Hepatocyte (in vitro differentiated cells): ENCODE results near the gene PCDHA11. TPM values are rescaled to one million over a fixed set of nuclear protein-coding genes. Genes with fewer than 3 reads are reported as not detected.
"Not testable (repeated sequence)": the region's sequence is repeated elsewhere in the genome, so short reads cannot be mapped to it uniquely, and the experiment has no call there.

Source experiments
- DNase-seq: peaks from one replicate; pipeline ENCODE4 v3.0.0-alpha.2; 2016; ENCODE audit warnings: low spot score
- H2AFZ ChIP-seq: fragments of 200-600 bp; sonication (generic); 2 replicates; pipeline ENCODE4 v1.6.0; 2016; ENCODE audit warnings: antibody characterized with exemption, mild to moderate bottlenecking
- H3K27ac ChIP-seq: fragments of 200-600 bp; sonication (generic); 2 replicates; pipeline ENCODE4 v1.5.1; 2016; ENCODE audit warnings: mild to moderate bottlenecking
- H3K27me3 ChIP-seq: fragments of 200-600 bp; sonication (generic); 2 replicates; pipeline ENCODE4 v1.6.1; 2016
- H3K36me3 ChIP-seq: fragments of 200-600 bp; sonication (generic); replicated peaks from 2 replicates; pipeline ENCODE4 v1.5.1; 2016; ENCODE audit warnings: low read depth; ENCODE audit not compliant: insufficient read depth
- H3K4me1 ChIP-seq: fragments of 200-600 bp; sonication (generic); 2 replicates; pipeline ENCODE4 v1.5.1; 2016; ENCODE audit warnings: mild to moderate bottlenecking, moderate library complexity; ENCODE audit not compliant: insufficient read depth
- H3K4me2 ChIP-seq: fragments of 200-600 bp; sonication (generic); 2 replicates; pipeline ENCODE4 v1.6.0; 2016
- H3K4me3 ChIP-seq: fragments of 200-600 bp; sonication (generic); 2 replicates; pipeline ENCODE4 v1.5.1; 2016; ENCODE audit warnings: mild to moderate bottlenecking
- H3K79me2 ChIP-seq: fragments of 200-600 bp; sonication (generic); 2 replicates; pipeline ENCODE4 v1.6.0; 2017; ENCODE audit warnings: mild to moderate bottlenecking
- H3K9me2 ChIP-seq: fragments of 200-600 bp; sonication (generic); replicated peaks from 2 replicates; pipeline ENCODE4 v1.6.0; 2017; ENCODE audit warnings: mild to moderate bottlenecking; ENCODE audit not compliant: insufficient read depth
- H3K9me3 ChIP-seq: fragments of 200-600 bp; sonication (generic); 2 replicates; pipeline ENCODE4 v1.5.1; 2016; ENCODE audit warnings: low read depth, mild to moderate bottlenecking
- H4K20me1 ChIP-seq: fragments of 200-600 bp; sonication (generic); 2 replicates; pipeline ENCODE4 v1.6.0; 2016; ENCODE audit warnings: mild to moderate bottlenecking; ENCODE audit not compliant: insufficient read depth, poor library complexity, severe bottlenecking
- CTCF ChIP-seq: fragments of 200-600 bp; sonication (generic); IDR thresholded peaks from 2 replicates; pipeline ENCODE4 v1.5.1; 2016; ENCODE audit warnings: antibody characterized with exemption, mild to moderate bottlenecking; ENCODE audit not compliant: poor library complexity
- EZH2 ChIP-seq: fragments of 200-600 bp; sonication (generic); IDR thresholded peaks from 2 replicates; pipeline ENCODE4 v1.6.1; 2016; ENCODE audit warnings: antibody characterized with exemption, mild to moderate bottlenecking, borderline replicate concordance
- EZH2phosphoT487 ChIP-seq: fragments of 200-600 bp; sonication (generic); IDR thresholded peaks from one replicate; pipeline ENCODE4 v1.6.1; 2018; ENCODE audit warnings: antibody characterized with exemption, mild to moderate bottlenecking, low read depth, moderate library complexity; ENCODE audit not compliant: unreplicated experiment, severe bottlenecking
- WGBS: methylation state at CpG from one replicate; pipeline ENCODE4 v1.1.6; 2016; ENCODE audit warnings: low lambda C conversion rate; ENCODE audit errors: missing lambda C conversion rate; 5-methylcytosine and 5-hydroxymethylcytosine counted together
- polyA plus RNA-seq: library from polyadenylated mRNA; unstranded; fragments of >200 nt; fragmentation: Nextera tagmentation; extraction: Ambion mirVana; gene quantifications from 2 replicates; pipeline ENCODE4 v1.2.1, GENCODE V29; 2016
- total RNA-seq: library from RNA; depleted of rRNA; stranded (reverse); fragments of >200 nt; gene quantifications from 2 replicates; pipeline ENCODE4 v1.2.3, GENCODE V29; 2014

The PCDHA11 gene
- total and polyA plus RNA-seq, 2 experiments from 2014 or later: 2.5 to 4.5 TPM

- peaks cover 5% of the 10 kb centered on the region for H3K36me3 ChIP-seq
- no peaks in the 10 kb centered on the region for H3K27me3 ChIP-seq
- H3K9me3 ChIP-seq: peaks cover 26% of the 10 kb centered on the region
- WGBS: 89% methylated on average over 8 of the region's 8 CpGs
- no peak within 1 kb of the TSS for H3K4me2 ChIP-seq
- no peak for TF ChIP-seq CTCF
- no peak within 1 kb of the TSS for H2AFZ ChIP-seq
- no peaks in the 10 kb centered on the region for H3K9me2 ChIP-seq
- H3K79me2 ChIP-seq: no peaks in the 10 kb centered on the region
- H3K4me1 ChIP-seq: no peaks in the 10 kb centered on the region
- no peak within 1 kb of the TSS for H3K27ac ChIP-seq
- H3K4me3 ChIP-seq: no peak within 1 kb of the TSS
- DNase-seq: no peak
- no peaks in the 10 kb centered on the region for H4K20me1 ChIP-seq
These were observed 34.8 kb upstream of the PCDHA11 start, which contains the start of gene PCDHA7 for GRCh38 chr5:140833993-140834392. Gene PCDHA7 (plus strand): TSS chr5:140834269. CDS start chr5:140834384, 115 bp downstream.

- H3K27me3 ChIP-seq, H3K27ac ChIP-seq, H2AFZ ChIP-seq, H3K9me2 ChIP-seq, DNase-seq, H3K79me2 ChIP-seq, H3K4me3 ChIP-seq, H3K4me2 ChIP-seq, H4K20me1 ChIP-seq, H3K4me1 ChIP-seq, H3K36me3 ChIP-seq: not testable (repeated sequence)
- peaks cover 29% of the 10 kb centered on the region for H3K9me3 ChIP-seq
- 92% methylated on average over 28 of the region's 38 CpGs for WGBS
These were observed 34.2 kb upstream of the PCDHA11 start for GRCh38 chr5:140834439-140835008.

- Histone ChIP-seq H3K4me2 (no peak overlapping the region), H2AFZ (no peak overlapping the region), H3K4me1 (no peaks in the 10 kb centered on the region), H3K27me3 (no peaks in the 10 kb centered on the region), H3K4me3 (no peak overlapping the region), H4K20me1 (no peaks in the 10 kb centered on the region), H3K27ac (no peak overlapping the region), H3K9me3 (peaks cover 42% of the 10 kb centered on the region), H3K79me2 (no peaks in the 10 kb centered on the region), H3K36me3 (peaks cover 5% of the 10 kb centered on the region), H3K9me2 (no peaks in the 10 kb centered on the region)
- no peak for DNase-seq
- over 99% methylated on average over 97 of the region's 103 CpGs for WGBS
- no peak for TF ChIP-seq EZH2phosphoT487
- TF ChIP-seq EZH2: no peak
- no peak for TF ChIP-seq CTCF
These were observed 32.9 kb upstream of the PCDHA11 start for GRCh38 chr5:140835622-140836510.
